H1 (cell line): ENCODE data around the gene PRKCSH.

ENCODE experiments used
- ATF3 ChIP-seq: IDR thresholded peaks from 2 replicates; pipeline ENCODE4 v1.6.1; 2011; ENCODE audit warnings: low read depth, mild to moderate bottlenecking, low read length; ENCODE audit not compliant: insufficient read depth
- CBX8 ChIP-seq: fragments of 300-800, 300-1000 bp; sonication (generic); IDR thresholded peaks from 2 replicates; pipeline ENCODE4 v1.7.1; 2016; ENCODE audit warnings: low read depth, low read length, borderline replicate concordance
- CEBPB ChIP-seq: IDR thresholded peaks from 2 replicates; pipeline ENCODE4 v1.6.1; 2012; ENCODE audit warnings: low read depth, low read length
- CHD1 ChIP-seq: IDR thresholded peaks from 2 replicates; pipeline ENCODE4 v1.6.1; 2012; ENCODE audit warnings: low read depth, low read length, improper control_type of control experiment
- CREB1 ChIP-seq: IDR thresholded peaks from 2 replicates; pipeline ENCODE4 v1.6.1; 2012; ENCODE audit warnings: inconsistent platforms
- EZH2 ChIP-seq: fragments of 200-600 bp; sonication (generic); IDR thresholded peaks from 2 replicates; pipeline ENCODE4 v1.7.1; 2012; ENCODE audit warnings: low read depth, mild to moderate bottlenecking, moderate library complexity, low read length, inconsistent platforms; ENCODE audit not compliant: severe bottlenecking
- FOSL1 ChIP-seq: IDR thresholded peaks from 2 replicates; pipeline ENCODE4 v1.6.1; 2011; ENCODE audit warnings: mild to moderate bottlenecking, low read depth, low read length, moderate library complexity; ENCODE audit not compliant: insufficient read depth
- MAX ChIP-seq: IDR thresholded peaks from 2 replicates; pipeline ENCODE4 v1.6.1; 2012; ENCODE audit warnings: inconsistent platforms
- POLR2AphosphoS5 ChIP-seq: IDR thresholded peaks from 2 replicates; pipeline ENCODE4 v1.6.1; 2011; ENCODE audit warnings: low read depth, low read length
- SUZ12 ChIP-seq: fragments of 200-600 bp; sonication (generic); IDR thresholded peaks from 2 replicates; pipeline ENCODE4 v1.6.1; 2012; ENCODE audit warnings: mild to moderate bottlenecking, inconsistent platforms, low read length, moderate library complexity, mixed read lengths
- YY1 ChIP-seq: IDR thresholded peaks from 2 replicates; pipeline ENCODE4 v1.6.1; 2011; ENCODE audit warnings: low read depth, mild to moderate bottlenecking, low read length
- ZNF274 ChIP-seq: IDR thresholded peaks from 2 replicates; pipeline ENCODE4 v1.7.0; 2012; ENCODE audit warnings: low read length, borderline replicate concordance; ENCODE audit errors: extremely low read depth
- TF ChIP-seq, protein P1 (sequence below), 3 experiments: IDR thresholded peaks; 1 replicate in 2 of 3; 2 replicates in 1 of 3; pipeline versions ENCODE4 v1.5.1 to v1.6.1; 2011; ENCODE audit warnings: low read length in 3 of 3, mild to moderate bottlenecking in 3 of 3, inconsistent platforms in 2 of 3, low read depth in 1 of 3, moderate library complexity in 1 of 3; ENCODE audit not compliant: insufficient read depth in 1 of 3; ENCODE audit errors: control extremely low read depth in 1 of 3

DNA sequence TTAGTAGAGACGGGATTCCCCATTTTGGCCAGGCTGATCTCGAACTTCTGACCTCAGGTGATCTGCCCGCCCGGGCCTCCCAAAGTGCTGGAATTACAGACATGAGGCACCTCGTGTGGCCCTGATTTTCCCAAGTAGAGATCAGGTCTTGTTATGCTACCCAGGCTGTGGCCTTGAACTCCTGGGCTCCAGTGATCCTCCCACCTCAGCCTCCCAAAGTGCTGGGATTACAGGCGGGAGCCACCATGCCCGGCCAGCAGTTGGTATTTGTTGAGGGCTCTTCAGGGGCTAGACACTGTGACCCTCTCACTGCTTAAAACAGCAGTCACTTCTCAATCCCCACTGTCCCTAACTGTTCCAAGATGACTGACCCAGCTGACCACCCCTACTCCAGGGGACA, 53.9 kb downstream of the PRKCSH start:
- TF ChIP-seq CREB1 (no peak), CHD1 (no peak), SUZ12 (no peak), POLR2AphosphoS5 (no peak), ATF3 (no peak), EZH2 (no peak), CBX8 (no peak), CEBPB (no peak), YY1 (no peak), MAX (no peak), FOSL1 (no peak), ZNF274 (no peak)
- TF ChIP-seq, protein P1, sequence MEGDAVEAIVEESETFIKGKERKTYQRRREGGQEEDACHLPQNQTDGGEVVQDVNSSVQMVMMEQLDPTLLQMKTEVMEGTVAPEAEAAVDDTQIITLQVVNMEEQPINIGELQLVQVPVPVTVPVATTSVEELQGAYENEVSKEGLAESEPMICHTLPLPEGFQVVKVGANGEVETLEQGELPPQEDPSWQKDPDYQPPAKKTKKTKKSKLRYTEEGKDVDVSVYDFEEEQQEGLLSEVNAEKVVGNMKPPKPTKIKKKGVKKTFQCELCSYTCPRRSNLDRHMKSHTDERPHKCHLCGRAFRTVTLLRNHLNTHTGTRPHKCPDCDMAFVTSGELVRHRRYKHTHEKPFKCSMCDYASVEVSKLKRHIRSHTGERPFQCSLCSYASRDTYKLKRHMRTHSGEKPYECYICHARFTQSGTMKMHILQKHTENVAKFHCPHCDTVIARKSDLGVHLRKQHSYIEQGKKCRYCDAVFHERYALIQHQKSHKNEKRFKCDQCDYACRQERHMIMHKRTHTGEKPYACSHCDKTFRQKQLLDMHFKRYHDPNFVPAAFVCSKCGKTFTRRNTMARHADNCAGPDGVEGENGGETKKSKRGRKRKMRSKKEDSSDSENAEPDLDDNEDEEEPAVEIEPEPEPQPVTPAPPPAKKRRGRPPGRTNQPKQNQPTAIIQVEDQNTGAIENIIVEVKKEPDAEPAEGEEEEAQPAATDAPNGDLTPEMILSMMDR (IDR thresholded peaks at IDR 0.05; ENCODE audit: control extremely low read depth in 1 of 3, insufficient read depth in 1 of 3, low read depth in 1 of 3, low read length in 3 of 3), result no peak
